NCI-H2227 (cell line): ENCODE data around the gene NDRG2.

Experiments used
- DNase-seq: peaks from one replicate; lab custom pipeline; 2025; ENCODE audit not compliant: unreplicated experiment; lab: John Stamatoyannopoulos, UW

The NDRG2 gene

GRCh38 chr14:21024585-21025370 is at the start of gene NDRG2:
TSS of gene NDRG2 (minus strand) at chr14:21025061. CDS start at chr14:21023315, 1,746 bp downstream.
- peak; percentile 82 for DNase-seq

GRCh38 chr14:21073921-21074320 is 49.1 kb upstream of the NDRG2 start:
- no peak for DNase-seq

- DNase-seq: no peak
Observed at GRCh38 chr14:21072781-21073339, 48.0 kb upstream of the NDRG2 start.

- peak; percentile 24 for DNase-seq
Observed at GRCh38 chr14:21072031-21072473, 47.2 kb upstream of the NDRG2 start.

- DNase-seq: peak; percentile 90
Observed at GRCh38 chr14:21071225-21072030, 46.6 kb upstream of the NDRG2 start.

GRCh38 chr14:21070610-21071224 is 45.9 kb upstream of the NDRG2 start:
- DNase-seq: peak; percentile 67

- DNase-seq: peak; percentile 83
Observed at GRCh38 chr14:21070083-21070609, 45.3 kb upstream of the NDRG2 start, which contains the start of gene ARHGEF40. TSS of gene ARHGEF40 (plus strand) at chr14:21070304. CDS start at chr14:21070397, 93 bp downstream.

GRCh38 chr14:21069388-21070082 is 44.7 kb upstream of the NDRG2 start:
- peak; percentile 83 for DNase-seq

- DNase-seq: peak; percentile 75
Observed at GRCh38 chr14:21068521-21069387, 43.9 kb upstream of the NDRG2 start.

GRCh38 chr14:21066882-21067502 is 42.1 kb upstream of the NDRG2 start:
- DNase-seq: peak; percentile 12

- DNase-seq: no peak
Observed at GRCh38 chr14:21063479-21063878, 38.6 kb upstream of the NDRG2 start.

GRCh38 chr14:21061347-21061668 is 36.4 kb upstream of the NDRG2 start:
- no peak for DNase-seq

- DNase-seq: no peak
Observed at GRCh38 chr14:21060614-21061346, 35.9 kb upstream of the NDRG2 start.

- no peak for DNase-seq
Observed at GRCh38 chr14:21059842-21060613, 35.2 kb upstream of the NDRG2 start.

- DNase-seq: no peak
Observed at GRCh38 chr14:21058903-21059302, 34.0 kb upstream of the NDRG2 start.

- no peak for DNase-seq
Observed at GRCh38 chr14:21057803-21058675, 33.2 kb upstream of the NDRG2 start, which contains the start of gene RNASE8. TSS of gene RNASE8 (plus strand) at chr14:21057822. CDS start at chr14:21057893, 71 bp downstream.
